IMR-90 (cell line): ENCODE data around the gene MPPED2.

Experiments used
- CHD1 ChIP-seq: IDR thresholded peaks from 2 replicates; pipeline ENCODE4 v1.6.1; 2012; ENCODE audit warnings: low read depth, low read length, improper control_type of control experiment
- MXI1 ChIP-seq: IDR thresholded peaks from 2 replicates; pipeline ENCODE4 v1.6.1; 2012; ENCODE audit warnings: low read depth, mild to moderate bottlenecking, low read length, moderate library complexity, borderline replicate concordance
- POLR2A ChIP-seq: IDR thresholded peaks from 2 replicates; pipeline ENCODE4 v1.6.1; 2012; ENCODE audit warnings: mild to moderate bottlenecking, low read depth, low read length
- TF ChIP-seq, protein P1 (sequence below): conservative IDR thresholded peaks from 2 replicates; pipeline ENCODE4 v1.5.1; 2012; ENCODE audit warnings: mild to moderate bottlenecking, low read depth, low read length, improper control_type of control experiment

DNA sequence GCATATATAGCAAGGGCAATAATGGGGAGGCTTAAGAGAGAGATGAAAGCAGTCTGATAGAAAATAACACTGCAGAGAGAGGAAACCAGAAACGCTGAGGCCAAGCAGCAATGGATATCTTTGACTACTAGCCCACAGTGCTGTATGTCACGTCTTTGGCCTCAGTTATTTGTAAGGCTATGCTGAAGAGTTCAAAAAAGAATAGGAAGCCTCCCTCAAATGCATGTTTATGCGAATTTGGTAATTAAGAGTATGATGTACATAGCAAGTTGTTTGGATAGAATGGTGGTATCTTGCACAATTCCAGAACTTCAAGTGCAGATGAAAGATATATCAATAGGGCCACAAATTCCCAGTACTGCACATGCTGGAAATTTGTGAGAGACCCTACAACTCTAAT lies 89.2 kb downstream of the MPPED2 start:
- TF ChIP-seq CHD1 (no peak), MXI1 (no peak), POLR2A (no peak)
- TF ChIP-seq, protein P1, sequence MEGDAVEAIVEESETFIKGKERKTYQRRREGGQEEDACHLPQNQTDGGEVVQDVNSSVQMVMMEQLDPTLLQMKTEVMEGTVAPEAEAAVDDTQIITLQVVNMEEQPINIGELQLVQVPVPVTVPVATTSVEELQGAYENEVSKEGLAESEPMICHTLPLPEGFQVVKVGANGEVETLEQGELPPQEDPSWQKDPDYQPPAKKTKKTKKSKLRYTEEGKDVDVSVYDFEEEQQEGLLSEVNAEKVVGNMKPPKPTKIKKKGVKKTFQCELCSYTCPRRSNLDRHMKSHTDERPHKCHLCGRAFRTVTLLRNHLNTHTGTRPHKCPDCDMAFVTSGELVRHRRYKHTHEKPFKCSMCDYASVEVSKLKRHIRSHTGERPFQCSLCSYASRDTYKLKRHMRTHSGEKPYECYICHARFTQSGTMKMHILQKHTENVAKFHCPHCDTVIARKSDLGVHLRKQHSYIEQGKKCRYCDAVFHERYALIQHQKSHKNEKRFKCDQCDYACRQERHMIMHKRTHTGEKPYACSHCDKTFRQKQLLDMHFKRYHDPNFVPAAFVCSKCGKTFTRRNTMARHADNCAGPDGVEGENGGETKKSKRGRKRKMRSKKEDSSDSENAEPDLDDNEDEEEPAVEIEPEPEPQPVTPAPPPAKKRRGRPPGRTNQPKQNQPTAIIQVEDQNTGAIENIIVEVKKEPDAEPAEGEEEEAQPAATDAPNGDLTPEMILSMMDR, result no peak
